ENCODE data around the gene TMEM88. TPM values are rescaled to one million over a fixed set of nuclear protein-coding genes. Genes with fewer than 3 reads are reported as not detected.

Gene TMEM88
- total and polyA plus RNA-seq, 2 of the 13 experiments (the other 11 are each of a cell fraction or from before 2014, with no cell fraction given) = 0.31 to 0.66 TPM

DNA sequence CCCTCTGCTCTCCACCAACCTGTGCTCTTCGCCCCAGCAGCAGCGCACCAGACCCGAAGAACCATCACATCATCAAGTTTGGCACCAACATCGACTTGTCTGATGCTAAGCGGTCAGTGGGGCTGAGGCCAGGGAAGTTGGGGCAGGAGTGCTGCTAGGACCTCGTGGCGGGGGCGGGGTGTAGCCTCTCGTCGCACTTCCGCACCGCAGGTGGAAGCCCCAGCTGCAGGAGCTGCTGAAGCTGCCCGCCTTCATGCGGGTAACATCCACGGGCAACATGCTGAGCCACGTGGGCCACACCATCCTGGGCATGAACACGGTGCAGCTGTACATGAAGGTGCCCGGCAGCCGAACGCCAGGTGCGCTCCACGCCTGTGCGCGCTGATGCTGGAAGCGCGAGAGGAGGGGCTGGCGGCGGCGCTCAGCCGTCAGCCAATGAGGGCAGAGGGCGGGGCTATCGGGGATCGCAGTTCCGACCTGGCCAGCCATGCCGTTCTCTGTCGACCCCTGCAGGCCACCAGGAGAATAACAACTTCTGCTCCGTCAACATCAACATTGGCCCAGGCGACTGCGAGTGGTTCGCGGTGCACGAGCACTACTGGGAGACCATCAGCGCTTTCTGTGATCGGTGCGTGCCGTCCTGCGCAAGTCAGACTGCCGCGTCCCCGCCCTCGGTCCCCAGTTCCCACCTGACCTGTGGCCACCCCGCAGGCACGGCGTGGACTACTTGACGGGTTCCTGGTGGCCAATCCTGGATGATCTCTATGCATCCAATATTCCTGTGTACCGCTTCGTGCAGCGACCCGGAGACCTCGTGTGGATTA, 3.2 kb upstream of the TMEM88 start (continued):
- TF ChIP-seq, protein P1, sequence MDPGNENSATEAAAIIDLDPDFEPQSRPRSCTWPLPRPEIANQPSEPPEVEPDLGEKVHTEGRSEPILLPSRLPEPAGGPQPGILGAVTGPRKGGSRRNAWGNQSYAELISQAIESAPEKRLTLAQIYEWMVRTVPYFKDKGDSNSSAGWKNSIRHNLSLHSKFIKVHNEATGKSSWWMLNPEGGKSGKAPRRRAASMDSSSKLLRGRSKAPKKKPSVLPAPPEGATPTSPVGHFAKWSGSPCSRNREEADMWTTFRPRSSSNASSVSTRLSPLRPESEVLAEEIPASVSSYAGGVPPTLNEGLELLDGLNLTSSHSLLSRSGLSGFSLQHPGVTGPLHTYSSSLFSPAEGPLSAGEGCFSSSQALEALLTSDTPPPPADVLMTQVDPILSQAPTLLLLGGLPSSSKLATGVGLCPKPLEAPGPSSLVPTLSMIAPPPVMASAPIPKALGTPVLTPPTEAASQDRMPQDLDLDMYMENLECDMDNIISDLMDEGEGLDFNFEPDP (CRISPR knock-in tag; conservative IDR thresholded peaks at IDR 0.05) = no peak
- TF ChIP-seq MXI1 (IDR thresholded peaks at IDR 0.05; ENCODE audit: borderline replicate concordance, low read depth, low read length) (0 out of 3 replicates have a peak, but pooled peaks have one; percentile 47), POGZ (CRISPR knock-in tag; IDR thresholded peaks at IDR 0.05) (peak; percentile 92), MXD4 (CRISPR knock-in tag; IDR thresholded peaks at IDR 0.05) (no peak), IRF2 (CRISPR knock-in tag; IDR thresholded peaks at IDR 0.05) (0 out of 2 replicates have a peak, but pooled peaks have one; percentile 18), ZNF143 (CRISPR knock-in tag; IDR thresholded peaks at IDR 0.05) (no peak; the same call in 1 of the 2 replicates), ZNF782 (CRISPR knock-in tag; IDR thresholded peaks at IDR 0.05; ENCODE audit: borderline replicate concordance) (no peak), PHB2 (IDR thresholded peaks at IDR 0.05; ENCODE audit: partially characterized antibody) (no peak), SCMH1 (CRISPR knock-in tag; IDR thresholded peaks at IDR 0.05; ENCODE audit: borderline replicate concordance) (no peak), NFYB (CRISPR knock-in tag; IDR thresholded peaks at IDR 0.05) (peak; percentile 86), MEIS1 (CRISPR knock-in tag; IDR thresholded peaks at IDR 0.05; ENCODE audit: borderline replicate concordance) (no peak), HMG20B (CRISPR knock-in tag; conservative IDR thresholded peaks at IDR 0.05) (no peak), ZSCAN12 (CRISPR knock-in tag; IDR thresholded peaks at IDR 0.05) (no peak), NPAS2 (CRISPR knock-in tag; IDR thresholded peaks at IDR 0.05; ENCODE audit: borderline replicate concordance) (no peak), ZNF33B (CRISPR knock-in tag; IDR thresholded peaks at IDR 0.05) (no peak), ZFP1 (CRISPR knock-in tag; IDR thresholded peaks at IDR 0.05) (no peak), ZNF777 (CRISPR knock-in tag; IDR thresholded peaks at IDR 0.05) (no peak), ZNF543 (CRISPR knock-in tag; IDR thresholded peaks at IDR 0.05) (no peak), TEAD3 (CRISPR knock-in tag; optimal IDR thresholded peaks at IDR 0.05; ENCODE audit: borderline replicate concordance) (peak; percentile 26), ZNF441 (CRISPR knock-in tag; IDR thresholded peaks at IDR 0.05; ENCODE audit: borderline replicate concordance) (no peak), CEBPG (CRISPR knock-in tag; IDR thresholded peaks at IDR 0.05) (no peak)
- TF ChIP-seq, protein P2, sequence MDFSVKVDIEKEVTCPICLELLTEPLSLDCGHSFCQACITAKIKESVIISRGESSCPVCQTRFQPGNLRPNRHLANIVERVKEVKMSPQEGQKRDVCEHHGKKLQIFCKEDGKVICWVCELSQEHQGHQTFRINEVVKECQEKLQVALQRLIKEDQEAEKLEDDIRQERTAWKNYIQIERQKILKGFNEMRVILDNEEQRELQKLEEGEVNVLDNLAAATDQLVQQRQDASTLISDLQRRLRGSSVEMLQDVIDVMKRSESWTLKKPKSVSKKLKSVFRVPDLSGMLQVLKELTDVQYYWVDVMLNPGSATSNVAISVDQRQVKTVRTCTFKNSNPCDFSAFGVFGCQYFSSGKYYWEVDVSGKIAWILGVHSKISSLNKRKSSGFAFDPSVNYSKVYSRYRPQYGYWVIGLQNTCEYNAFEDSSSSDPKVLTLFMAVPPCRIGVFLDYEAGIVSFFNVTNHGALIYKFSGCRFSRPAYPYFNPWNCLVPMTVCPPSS (IDR thresholded peaks at IDR 0.05) = no peak
- TF ChIP-seq, protein P3, sequence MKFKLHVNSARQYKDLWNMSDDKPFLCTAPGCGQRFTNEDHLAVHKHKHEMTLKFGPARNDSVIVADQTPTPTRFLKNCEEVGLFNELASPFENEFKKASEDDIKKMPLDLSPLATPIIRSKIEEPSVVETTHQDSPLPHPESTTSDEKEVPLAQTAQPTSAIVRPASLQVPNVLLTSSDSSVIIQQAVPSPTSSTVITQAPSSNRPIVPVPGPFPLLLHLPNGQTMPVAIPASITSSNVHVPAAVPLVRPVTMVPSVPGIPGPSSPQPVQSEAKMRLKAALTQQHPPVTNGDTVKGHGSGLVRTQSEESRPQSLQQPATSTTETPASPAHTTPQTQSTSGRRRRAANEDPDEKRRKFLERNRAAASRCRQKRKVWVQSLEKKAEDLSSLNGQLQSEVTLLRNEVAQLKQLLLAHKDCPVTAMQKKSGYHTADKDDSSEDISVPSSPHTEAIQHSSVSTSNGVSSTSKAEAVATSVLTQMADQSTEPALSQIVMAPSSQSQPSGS (CRISPR knock-in tag; IDR thresholded peaks at IDR 0.05) = peak; percentile 20; the same call in 1 of the 2 replicates
- TF ChIP-seq, protein P4, sequence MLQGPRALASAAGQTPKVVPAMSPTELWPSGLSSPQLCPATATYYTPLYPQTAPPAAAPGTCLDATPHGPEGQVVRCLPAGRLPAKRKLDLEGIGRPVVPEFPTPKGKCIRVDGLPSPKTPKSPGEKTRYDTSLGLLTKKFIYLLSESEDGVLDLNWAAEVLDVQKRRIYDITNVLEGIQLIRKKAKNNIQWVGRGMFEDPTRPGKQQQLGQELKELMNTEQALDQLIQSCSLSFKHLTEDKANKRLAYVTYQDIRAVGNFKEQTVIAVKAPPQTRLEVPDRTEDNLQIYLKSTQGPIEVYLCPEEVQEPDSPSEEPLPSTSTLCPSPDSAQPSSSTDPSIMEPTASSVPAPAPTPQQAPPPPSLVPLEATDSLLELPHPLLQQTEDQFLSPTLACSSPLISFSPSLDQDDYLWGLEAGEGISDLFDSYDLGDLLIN (CRISPR knock-in tag; IDR thresholded peaks at IDR 0.05; ENCODE audit: borderline replicate concordance) = no peak
- TF ChIP-seq, protein P5, sequence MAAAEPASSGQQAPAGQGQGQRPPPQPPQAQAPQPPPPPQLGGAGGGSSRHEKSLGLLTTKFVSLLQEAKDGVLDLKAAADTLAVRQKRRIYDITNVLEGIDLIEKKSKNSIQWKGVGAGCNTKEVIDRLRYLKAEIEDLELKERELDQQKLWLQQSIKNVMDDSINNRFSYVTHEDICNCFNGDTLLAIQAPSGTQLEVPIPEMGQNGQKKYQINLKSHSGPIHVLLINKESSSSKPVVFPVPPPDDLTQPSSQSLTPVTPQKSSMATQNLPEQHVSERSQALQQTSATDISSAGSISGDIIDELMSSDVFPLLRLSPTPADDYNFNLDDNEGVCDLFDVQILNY (CRISPR knock-in tag; conservative IDR thresholded peaks at IDR 0.05) = 0 out of 2 replicates have a peak, but pooled peaks have one; percentile 43

Data from HepG2 (cell line).